A549 (cell line): ENCODE results near the gene UBQLN4. TPM values are rescaled to one million over a fixed set of nuclear protein-coding genes. Genes with fewer than 3 reads are reported as not detected.
A peak's percentile ranks its signal among the peaks of the same experiment; 100 is the strongest.

Experiments
- ATAC-seq, 2 experiments: fragments of 200-7000 bp in 1 of 2; fragments of >200 bp in 1 of 2; cut with Nextera tagmentation in 1 of 2; cut with Tn5 transposase in 1 of 2; 3 replicates each; pipeline versions ENCODE4 v1.8.0 to v1.9.1; 2018 to 2020; ENCODE audit warnings: mild to moderate bottlenecking in 1 of 2, moderate library complexity in 1 of 2
- CTCF ChIA-PET: fragments of 300-600 bp; sonication (Branson Sonifier 250); formaldehyde crosslinking; extraction: SDS; loops from one replicate; lab custom pipeline; 2021; ENCODE audit warnings: antibody characterized with exemption, inconsistent platforms; lab: Yijun Ruan, JAX
- POLR2A ChIA-PET: fragments of 350-600 bp; formaldehyde crosslinking; extraction: SDS; loops from one replicate; lab custom pipeline; 2021; ENCODE audit warnings: antibody characterized with exemption, inconsistent platforms; lab: Yijun Ruan, JAX
- DNase-seq, 2 experiments: peaks; one replicate each; pipeline versions ENCODE4 v3.0.0 to v3.0.0-alpha.2; 2011 to 2016; ENCODE audit warnings: low read depth in 1 of 2, low spot score in 1 of 2
- FAIRE-seq: peaks from 2 replicates; lab custom pipeline; 2011; peaks lifted over from hg19 to GRCh38; lab: Jason Lieb, UNC
- H3K27ac ChIP-seq, 2 experiments: fragments of >200 bp; sonication (Bioruptor Twin); formaldehyde crosslinking; 3 replicates each; pipeline ENCODE4 v1.5.1; 2016 to 2017
- H3K4me1 ChIP-seq: fragments of >200 bp; sonication (Bioruptor Twin); formaldehyde crosslinking; 3 replicates; pipeline ENCODE4 v1.6.1; 2016
- H3K4me2 ChIP-seq: fragments of >200 bp; sonication (Bioruptor Twin); formaldehyde crosslinking; 3 replicates; pipeline ENCODE4 v1.6.1; 2016
- H3K4me3 ChIP-seq: fragments of >200 bp; sonication (Bioruptor Twin); formaldehyde crosslinking; 3 replicates; pipeline ENCODE4 v1.5.1; 2016
- H3K9me3 ChIP-seq: fragments of >200 bp; sonication (Bioruptor Twin); formaldehyde crosslinking; 3 replicates; pipeline ENCODE4 v1.6.1; 2016
- CBX2 ChIP-seq: fragments of 200-600 bp; sonication (generic); IDR thresholded peaks from 2 replicates; pipeline ENCODE4 v1.6.1; 2016; ENCODE audit warnings: low read depth, mild to moderate bottlenecking, borderline replicate concordance
- CHD2 ChIP-seq: fragments of 150-350 bp; IDR thresholded peaks from 2 replicates; pipeline ENCODE4 v1.6.1; 2014; ENCODE audit warnings: low read length; ENCODE audit not compliant: partially characterized antibody
- CHD4 ChIP-seq: fragments of 200-600 bp; sonication (generic); IDR thresholded peaks from 2 replicates; pipeline ENCODE4 v1.6.1; 2016; ENCODE audit warnings: antibody characterized with exemption, mild to moderate bottlenecking, borderline replicate concordance
- EHMT2 ChIP-seq: fragments of 200-600 bp; sonication (generic); IDR thresholded peaks from 2 replicates; pipeline ENCODE4 v1.6.1; 2016; ENCODE audit warnings: antibody characterized with exemption, low read depth, mild to moderate bottlenecking, moderate library complexity
- EP300 ChIP-seq, 2 experiments: fragments of >200 bp; sonication (Bioruptor Twin); formaldehyde crosslinking; IDR thresholded peaks; 2 replicates in 1 of 2; 3 replicates in 1 of 2; pipeline ENCODE4 v1.6.1; 2016 to 2017
- ESRRA ChIP-seq: fragments of 150-350 bp; IDR thresholded peaks from 2 replicates; pipeline ENCODE4 v1.6.1; 2014; ENCODE audit warnings: mild to moderate bottlenecking, low read length, borderline replicate concordance
- FOSL2 ChIP-seq, 2 experiments: fragments of 450-650 bp in 1 of 2; fragments of >200 bp in 1 of 2; sonication (Bioruptor Twin) in 1 of 2; formaldehyde crosslinking; IDR thresholded peaks; 2 replicates each; pipeline versions ENCODE4 v1.5.0 to v1.6.1; 2016 to 2020; ENCODE audit warnings: mild to moderate bottlenecking in 1 of 2, moderate library complexity in 1 of 2
- GATA3 ChIP-seq: IDR thresholded peaks from 2 replicates; pipeline ENCODE4 v1.6.1; 2012; ENCODE audit warnings: borderline replicate concordance
- HES2 ChIP-seq: fragments of >200 bp; sonication (Bioruptor Twin); formaldehyde crosslinking; IDR thresholded peaks from 2 replicates; pipeline ENCODE4 v1.6.1; 2016
- JUNB ChIP-seq: fragments of >200 bp; sonication (Bioruptor Twin); formaldehyde crosslinking; IDR thresholded peaks from 2 replicates; pipeline ENCODE4 v1.6.1; 2016
- MAFK ChIP-seq: fragments of 450-650 bp; IDR thresholded peaks from 2 replicates; pipeline ENCODE4 v1.6.1; 2014; ENCODE audit not compliant: partially characterized antibody
- MAX ChIP-seq: IDR thresholded peaks from 2 replicates; pipeline ENCODE4 v1.6.1; 2012
- MAZ ChIP-seq: fragments of 150-350 bp; IDR thresholded peaks from 2 replicates; pipeline ENCODE4 v1.6.1; 2014; ENCODE audit warnings: antibody characterized with exemption, low read depth, low read length, borderline replicate concordance
- NFE2L2 ChIP-seq: fragments of 150-350 bp; conservative IDR thresholded peaks from 2 replicates; pipeline ENCODE4 v1.6.1; 2014; ENCODE audit warnings: low read length
- RCOR1 ChIP-seq: fragments of 150-350 bp; IDR thresholded peaks from 2 replicates; pipeline ENCODE4 v1.6.1; 2014; ENCODE audit warnings: antibody characterized with exemption, low read length, low read depth
- SMC3 ChIP-seq: fragments of >200 bp; sonication (Bioruptor Twin); formaldehyde crosslinking; IDR thresholded peaks from 3 replicates; pipeline ENCODE4 v1.6.1; 2018; ENCODE audit warnings: inconsistent platforms
- TFCP2L1 ChIP-seq: fragments of 250-450 bp; sonication (Bioruptor Pico); IDR thresholded peaks from 2 replicates; pipeline ENCODE4 v1.5.0; 2021; ENCODE audit warnings: mild to moderate bottlenecking
- ZFP36 ChIP-seq: fragments of 450-650 bp; IDR thresholded peaks from 2 replicates; pipeline ENCODE4 v1.6.1; 2014; ENCODE audit warnings: borderline replicate concordance; ENCODE audit not compliant: partially characterized antibody
- WGBS: methylation state at CpG from one replicate; pipeline ENCODE4 v1.1.6; 2017; ENCODE audit errors: missing lambda C conversion rate; 5-methylcytosine and 5-hydroxymethylcytosine counted together
- polyA plus RNA-seq, 4 experiments: library from polyadenylated mRNA; depleted of rRNA in 3 of 4; stranded (reverse); fragments of >200 nt; fragmentation: RNase III in 1 of 4; extraction: RNeasy Plus Mini Kit Qiagen cat#74134 plus additional on column Dnase treatment in 1 of 4; gene quantifications; 2 replicates in 3 of 4; 3 replicates in 1 of 4; pipeline ENCODE4 v1.2.3, GENCODE V29; 2011 to 2017
- TF ChIP-seq, protein P1 (sequence below): fragments of 250-450 bp; sonication (Bioruptor Pico); IDR thresholded peaks from 2 replicates; pipeline ENCODE4 v1.5.0; 2021; ENCODE audit warnings: mild to moderate bottlenecking, moderate library complexity, borderline replicate concordance
- TF ChIP-seq, protein P2 (sequence below): fragments of >200 bp; sonication (Bioruptor Twin); formaldehyde crosslinking; IDR thresholded peaks from 3 replicates; pipeline ENCODE4 v1.6.1; 2016
- TF ChIP-seq, protein P3 (sequence below): IDR thresholded peaks from 2 replicates; pipeline ENCODE4 v1.6.1; 2012
- TF ChIP-seq, protein P4 (sequence below): fragments of 450-650 bp; IDR thresholded peaks from 2 replicates; pipeline ENCODE4 v1.6.1; 2014; ENCODE audit warnings: antibody characterized with exemption

UBQLN4 gene
- polyA plus RNA-seq, 2 of the 4 experiments (the other 2 are of a cell fraction) = 38.2 to 42.0 TPM

DNA sequence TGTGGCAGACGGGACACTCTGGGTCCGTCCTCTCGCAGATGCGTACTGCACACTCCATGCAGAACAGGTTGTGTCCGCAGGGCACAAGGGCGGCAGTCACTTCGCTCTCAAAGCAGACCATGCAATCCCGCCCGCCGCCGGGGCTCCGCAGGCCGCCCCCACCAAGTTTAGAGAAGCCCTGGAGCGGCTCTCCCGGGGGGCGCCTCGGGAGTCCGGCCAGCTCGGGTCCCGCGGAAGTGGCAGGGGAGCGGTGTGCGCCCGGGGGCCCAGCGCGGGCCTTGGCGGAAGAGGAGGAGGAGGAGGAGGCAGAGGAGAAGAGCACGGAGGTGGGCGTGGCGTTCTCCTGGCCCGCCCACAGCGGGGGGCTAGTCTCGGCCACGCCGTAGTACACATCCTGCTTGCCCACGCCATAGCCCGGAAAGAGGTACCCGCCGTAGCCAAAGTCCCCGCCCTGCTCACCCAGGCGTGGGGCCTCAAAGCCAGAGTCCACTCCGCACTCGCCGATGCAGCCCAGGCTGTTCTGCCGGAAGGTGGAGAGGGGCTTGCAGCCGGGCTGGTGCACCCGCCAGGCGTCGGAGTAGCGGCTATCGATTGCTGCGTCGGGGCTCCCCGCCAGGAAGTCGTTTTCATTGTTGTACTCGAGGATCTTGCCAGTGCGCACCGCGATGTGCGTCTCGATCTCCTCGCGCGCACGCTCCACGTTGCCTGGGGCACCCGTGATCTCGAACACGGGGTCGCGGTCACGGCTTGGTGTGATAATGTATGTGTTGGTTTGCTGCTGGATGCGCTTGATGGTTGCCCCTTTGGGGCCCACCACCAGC lies 23.2 kb upstream of the UBQLN4 start:
- DNase-seq = no peak
- POLR2A ChIA-PET = no interaction called here
- FAIRE-seq = no peak
- TF ChIP-seq, protein P1, sequence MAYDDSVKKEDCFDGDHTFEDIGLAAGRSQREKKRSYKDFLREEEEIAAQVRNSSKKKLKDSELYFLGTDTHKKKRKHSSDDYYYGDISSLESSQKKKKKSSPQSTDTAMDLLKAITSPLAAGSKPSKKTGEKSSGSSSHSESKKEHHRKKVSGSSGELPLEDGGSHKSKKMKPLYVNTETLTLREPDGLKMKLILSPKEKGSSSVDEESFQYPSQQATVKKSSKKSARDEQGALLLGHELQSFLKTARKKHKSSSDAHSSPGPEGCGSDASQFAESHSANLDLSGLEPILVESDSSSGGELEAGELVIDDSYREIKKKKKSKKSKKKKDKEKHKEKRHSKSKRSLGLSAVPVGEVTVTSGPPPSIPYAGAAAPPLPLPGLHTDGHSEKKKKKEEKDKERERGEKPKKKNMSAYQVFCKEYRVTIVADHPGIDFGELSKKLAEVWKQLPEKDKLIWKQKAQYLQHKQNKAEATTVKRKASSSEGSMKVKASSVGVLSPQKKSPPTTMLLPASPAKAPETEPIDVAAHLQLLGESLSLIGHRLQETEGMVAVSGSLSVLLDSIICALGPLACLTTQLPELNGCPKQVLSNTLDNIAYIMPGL (CRISPR knock-in tag) = no peak
- TF ChIP-seq, protein P2, sequence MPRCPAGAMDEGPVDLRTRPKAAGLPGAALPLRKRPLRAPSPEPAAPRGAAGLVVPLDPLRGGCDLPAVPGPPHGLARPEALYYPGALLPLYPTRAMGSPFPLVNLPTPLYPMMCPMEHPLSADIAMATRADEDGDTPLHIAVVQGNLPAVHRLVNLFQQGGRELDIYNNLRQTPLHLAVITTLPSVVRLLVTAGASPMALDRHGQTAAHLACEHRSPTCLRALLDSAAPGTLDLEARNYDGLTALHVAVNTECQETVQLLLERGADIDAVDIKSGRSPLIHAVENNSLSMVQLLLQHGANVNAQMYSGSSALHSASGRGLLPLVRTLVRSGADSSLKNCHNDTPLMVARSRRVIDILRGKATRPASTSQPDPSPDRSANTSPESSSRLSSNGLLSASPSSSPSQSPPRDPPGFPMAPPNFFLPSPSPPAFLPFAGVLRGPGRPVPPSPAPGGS = no peak
- TF ChIP-seq HES2 (no peak), NFE2L2 (no peak), ZFP36 (no peak), GATA3 (no peak), MAFK (no peak), FOSL2 (IDR thresholded peaks at IDR 0.05) (no peak), FOSL2 (CRISPR knock-in tag; IDR thresholded peaks at IDR 0.05) (no peak), MAZ (no peak)
- TF ChIP-seq, protein P3, sequence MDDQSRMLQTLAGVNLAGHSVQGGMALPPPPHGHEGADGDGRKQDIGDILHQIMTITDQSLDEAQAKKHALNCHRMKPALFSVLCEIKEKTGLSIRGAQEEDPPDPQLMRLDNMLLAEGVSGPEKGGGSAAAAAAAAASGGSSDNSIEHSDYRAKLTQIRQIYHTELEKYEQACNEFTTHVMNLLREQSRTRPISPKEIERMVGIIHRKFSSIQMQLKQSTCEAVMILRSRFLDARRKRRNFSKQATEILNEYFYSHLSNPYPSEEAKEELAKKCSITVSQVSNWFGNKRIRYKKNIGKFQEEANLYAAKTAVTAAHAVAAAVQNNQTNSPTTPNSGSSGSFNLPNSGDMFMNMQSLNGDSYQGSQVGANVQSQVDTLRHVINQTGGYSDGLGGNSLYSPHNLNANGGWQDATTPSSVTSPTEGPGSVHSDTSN = no peak
- TF ChIP-seq, protein P4, sequence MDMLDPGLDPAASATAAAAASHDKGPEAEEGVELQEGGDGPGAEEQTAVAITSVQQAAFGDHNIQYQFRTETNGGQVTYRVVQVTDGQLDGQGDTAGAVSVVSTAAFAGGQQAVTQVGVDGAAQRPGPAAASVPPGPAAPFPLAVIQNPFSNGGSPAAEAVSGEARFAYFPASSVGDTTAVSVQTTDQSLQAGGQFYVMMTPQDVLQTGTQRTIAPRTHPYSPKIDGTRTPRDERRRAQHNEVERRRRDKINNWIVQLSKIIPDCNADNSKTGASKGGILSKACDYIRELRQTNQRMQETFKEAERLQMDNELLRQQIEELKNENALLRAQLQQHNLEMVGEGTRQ = no peak
- TF ChIP-seq, all 56 proteins: peak for 0
- ATAC-seq = no peak
- H3K4me2 ChIP-seq = no peak overlapping the region
- CTCF ChIA-PET = interaction anchor here (2.0 to 2.9 kb wide), 2 partner anchors 11 to 13 kb away, joined by 5 to 29 read pairs; no protein-coding TSS in a partner anchor
- no peak overlapping the region for H3K4me3 ChIP-seq
- H3K27ac ChIP-seq = no peak overlapping the region
- peaks cover 11% of the 10 kb centered on the region; the same call in 2 of the 3 replicates for H3K4me1 ChIP-seq
- no peaks in the 10 kb centered on the region for H3K9me3 ChIP-seq
- WGBS = 96% methylated on average over 73 of the region's 73 CpGs

- H3K4me3 ChIP-seq = no peak overlapping the region
- ChIA-PET POLR2A (interaction anchor here (0.9 kb wide), 2 partner anchors 10 to 137 kb away, joined by 3 read pairs; partner anchors contain the start of gene PMF1), CTCF (interaction anchor here (0.7 to 2.9 kb wide), 9 partner anchors 10 to 138 kb away, joined by 3 to 29 read pairs (median 4); partner anchors contain the start of gene UBQLN4)
- TF ChIP-seq NFE2L2 = 0 out of 2 replicates have a peak, but pooled peaks have one; percentile 10
- TF ChIP-seq CHD4 = no peak
- WGBS = 67% methylated on average over 4 of the region's 4 CpGs
- no peak overlapping the region for H3K4me2 ChIP-seq
- ATAC-seq (no peak), FAIRE-seq (no peak), DNase-seq (no peak)
- no peaks in the 10 kb centered on the region for H3K9me3 ChIP-seq
- no peak overlapping the region for H3K27ac ChIP-seq
- peaks cover 5% of the 10 kb centered on the region; the same call in 1 of the 3 replicates for H3K4me1 ChIP-seq
Measured at GRCh38 chr1:156075775-156076204, 22.2 kb upstream of the UBQLN4 start.

GRCh38 chr1:156075162-156075561 lies 21.6 kb upstream of the UBQLN4 start:
- TF ChIP-seq EP300 (IDR thresholded peaks at IDR 0.05) (no peak), SMC3 (no peak), CHD2 (no peak), RCOR1 (no peak), NFE2L2 (no peak), MAX (no peak), CBX2 (no peak), ESRRA (no peak), EHMT2 (no peak), TFCP2L1 (no peak), JUNB (no peak)
- TF ChIP-seq, all 56 proteins: peak for 0
- Histone ChIP-seq H3K9me3 (no peaks in the 10 kb centered on the region), H3K4me1 (no peaks in the 10 kb centered on the region; the same call in 2 of the 3 replicates), H3K27ac (no peak overlapping the region), H3K4me3 (no peak overlapping the region), H3K4me2 (no peak overlapping the region)
- 41% methylated on average over 3 of the region's 3 CpGs for WGBS
- no peak for DNase-seq
- ChIA-PET POLR2A (interaction anchor here (0.9 kb wide), 2 partner anchors 9 to 138 kb away, joined by 3 read pairs; partner anchors contain the start of gene PMF1), CTCF (interaction anchor here (0.5 to 2.9 kb wide), 10 partner anchors 9 to 137 kb away, joined by 3 to 29 read pairs (median 4); partner anchors contain the start of gene UBQLN4)
- FAIRE-seq = no peak
- peak in 1 of 2 experiments; percentile 30; a peak in 2 of 6 replicates for ATAC-seq
